Stimulated activated naive CD8-positive, alpha-beta T cell treated with anti-CD3 and anti-CD28 coated beads, Interleukin-15, Interleukin-2, amounts not matched to agents 100 ng/mL and 50 ng/mL, for 24 hours (primary cell): ENCODE data around the gene XAB2.

Source experiments
- H3K27ac Mint-ChIP-seq: one replicate; pipeline ENCODE4 v1.8.0; 2021; ENCODE audit warnings: mild to moderate bottlenecking, mixed read lengths
- H3K27me3 Mint-ChIP-seq: one replicate; pipeline ENCODE4 v1.8.0; 2021; ENCODE audit warnings: mixed read lengths
- H3K36me3 Mint-ChIP-seq: one replicate; pipeline ENCODE4 v1.8.0; 2021; ENCODE audit warnings: low read depth, mixed read lengths
- H3K4me1 Mint-ChIP-seq: one replicate; pipeline ENCODE4 v1.8.0; 2021; ENCODE audit warnings: low read depth, mixed read lengths
- H3K4me3 Mint-ChIP-seq: one replicate; pipeline ENCODE4 v1.8.0; 2021; ENCODE audit warnings: mild to moderate bottlenecking, mixed read lengths
- H3K9me3 Mint-ChIP-seq: one replicate; pipeline ENCODE4 v1.8.0; 2021; ENCODE audit warnings: mixed read lengths

XAB2 gene

GRCh38 chr19:7629347-7630054 is at the start of gene XAB2, which contains the start of gene PET100:
Gene XAB2 (minus strand): TSS chr19:7629545. CDS start chr19:7629527, 18 bp downstream.
Gene PET100 (plus strand): TSS chr19:7629793. CDS start chr19:7629834, 41 bp downstream.
- H3K4me3 Mint-ChIP-seq: peak within 1 kb of the TSS; percentile 98
- peak within 1 kb of the TSS; percentile 99 for H3K27ac Mint-ChIP-seq
- peaks cover 13% of the 10 kb centered on the region for H3K36me3 Mint-ChIP-seq
- H3K27me3 Mint-ChIP-seq: no peaks in the 10 kb centered on the region
- peaks cover 36% of the 10 kb centered on the region for H3K4me1 Mint-ChIP-seq
- no peaks in the 10 kb centered on the region for H3K9me3 Mint-ChIP-seq

GRCh38 chr19:7677669-7678311 is 48.4 kb upstream of the XAB2 start:
- Mint-ChIP-seq H3K4me1 (peaks cover 62% of the 10 kb centered on the region), H3K36me3 (peaks cover 5% of the 10 kb centered on the region), H3K27ac (peak overlapping the region; percentile 61), H3K4me3 (no peak overlapping the region), H3K9me3 (no peaks in the 10 kb centered on the region), H3K27me3 (peaks cover 33% of the 10 kb centered on the region)

- Mint-ChIP-seq H3K9me3 (no peaks in the 10 kb centered on the region), H3K4me3 (no peak within 1 kb of the TSS), H3K27me3 (peaks cover 35% of the 10 kb centered on the region), H3K4me1 (peaks cover 55% of the 10 kb centered on the region), H3K36me3 (no peaks in the 10 kb centered on the region), H3K27ac (no peak within 1 kb of the TSS)
Observed at GRCh38 chr19:7676854-7677253, 47.5 kb upstream of the XAB2 start, which contains the start of gene MCEMP1. Gene MCEMP1 (plus strand): TSS chr19:7677090. CDS start chr19:7677121, 31 bp downstream.

GRCh38 chr19:7676376-7676775 is 47.0 kb upstream of the XAB2 start:
- Mint-ChIP-seq H3K9me3 (no peaks in the 10 kb centered on the region), H3K4me1 (peaks cover 52% of the 10 kb centered on the region), H3K27me3 (peaks cover 37% of the 10 kb centered on the region), H3K4me3 (no peak overlapping the region), H3K36me3 (no peaks in the 10 kb centered on the region), H3K27ac (no peak overlapping the region)

GRCh38 chr19:7674010-7675005 is 45.0 kb upstream of the XAB2 start:
- H3K9me3 Mint-ChIP-seq: no peaks in the 10 kb centered on the region
- peaks cover 49% of the 10 kb centered on the region for H3K27me3 Mint-ChIP-seq
- H3K4me1 Mint-ChIP-seq: peaks cover 51% of the 10 kb centered on the region
- no peak overlapping the region for H3K27ac Mint-ChIP-seq
- no peaks in the 10 kb centered on the region for H3K36me3 Mint-ChIP-seq
- H3K4me3 Mint-ChIP-seq: no peak overlapping the region

- Mint-ChIP-seq H3K4me3 (no peak overlapping the region), H3K27ac (no peak overlapping the region), H3K36me3 (no peaks in the 10 kb centered on the region), H3K4me1 (peaks cover 37% of the 10 kb centered on the region), H3K9me3 (no peaks in the 10 kb centered on the region), H3K27me3 (peaks cover 44% of the 10 kb centered on the region)
Observed at GRCh38 chr19:7672522-7672921, 43.2 kb upstream of the XAB2 start.

- Mint-ChIP-seq H3K27ac (no peak overlapping the region), H3K36me3 (no peaks in the 10 kb centered on the region), H3K9me3 (no peaks in the 10 kb centered on the region), H3K4me1 (peaks cover 19% of the 10 kb centered on the region), H3K27me3 (peaks cover 37% of the 10 kb centered on the region), H3K4me3 (no peak overlapping the region)
Observed at GRCh38 chr19:7670790-7671189, 41.4 kb upstream of the XAB2 start.

GRCh38 chr19:7670150-7670783 is 40.9 kb upstream of the XAB2 start:
- Mint-ChIP-seq H3K36me3 (no peaks in the 10 kb centered on the region), H3K27me3 (peaks cover 35% of the 10 kb centered on the region), H3K27ac (no peak overlapping the region), H3K4me3 (peak overlapping the region; percentile 48), H3K9me3 (no peaks in the 10 kb centered on the region), H3K4me1 (peaks cover 18% of the 10 kb centered on the region)

GRCh38 chr19:7669641-7670040 is 40.3 kb upstream of the XAB2 start:
- Mint-ChIP-seq H3K36me3 (no peaks in the 10 kb centered on the region), H3K27me3 (peaks cover 34% of the 10 kb centered on the region), H3K27ac (no peak overlapping the region), H3K9me3 (no peaks in the 10 kb centered on the region), H3K4me1 (peaks cover 18% of the 10 kb centered on the region), H3K4me3 (no peak overlapping the region)

GRCh38 chr19:7668842-7669241 is 39.5 kb upstream of the XAB2 start, which contains the start of gene RETN:
Gene RETN (plus strand): TSS chr19:7669049. CDS start chr19:7669327, 278 bp downstream.
- Mint-ChIP-seq H3K9me3 (no peaks in the 10 kb centered on the region), H3K27ac (no peak within 1 kb of the TSS), H3K36me3 (no peaks in the 10 kb centered on the region), H3K4me3 (no peak within 1 kb of the TSS), H3K4me1 (peaks cover 12% of the 10 kb centered on the region), H3K27me3 (peaks cover 26% of the 10 kb centered on the region)

- Mint-ChIP-seq H3K36me3 (no peaks in the 10 kb centered on the region), H3K4me1 (peaks cover 6% of the 10 kb centered on the region), H3K27me3 (peaks cover 14% of the 10 kb centered on the region), H3K4me3 (no peak overlapping the region), H3K27ac (no peak overlapping the region), H3K9me3 (no peaks in the 10 kb centered on the region)
Observed at GRCh38 chr19:7665076-7665475, 35.7 kb upstream of the XAB2 start.

- no peak overlapping the region for H3K27ac Mint-ChIP-seq
- peaks cover 4% of the 10 kb centered on the region for H3K4me1 Mint-ChIP-seq
- H3K4me3 Mint-ChIP-seq: no peak overlapping the region
- no peaks in the 10 kb centered on the region for H3K9me3 Mint-ChIP-seq
- H3K36me3 Mint-ChIP-seq: no peaks in the 10 kb centered on the region
- peaks cover 8% of the 10 kb centered on the region for H3K27me3 Mint-ChIP-seq
Observed at GRCh38 chr19:7663706-7664105, 34.4 kb upstream of the XAB2 start.

- Mint-ChIP-seq H3K4me3 (no peak overlapping the region), H3K9me3 (no peaks in the 10 kb centered on the region), H3K36me3 (no peaks in the 10 kb centered on the region), H3K4me1 (peaks cover 14% of the 10 kb centered on the region), H3K27ac (no peak overlapping the region), H3K27me3 (peaks cover 8% of the 10 kb centered on the region)
Observed at GRCh38 chr19:7662657-7663056, 33.3 kb upstream of the XAB2 start.
